HTR-8/SVneo (cell line): ENCODE data around the gene CCDC141.
"Not testable (repeated sequence)": the region's sequence is repeated elsewhere in the genome, so short reads cannot be mapped to it uniquely, and the experiment has no call there.

Experiments
- DNase-seq: peaks from one replicate; pipeline ENCODE4 v3.0.0; 2011; ENCODE audit warnings: low spot score, mixed read lengths; ENCODE audit not compliant: insufficient read length
- FAIRE-seq: peaks from 2 replicates; lab custom pipeline; 2011; peaks lifted over from hg19 to GRCh38; lab: Jason Lieb, UNC

The CCDC141 gene, protein sequence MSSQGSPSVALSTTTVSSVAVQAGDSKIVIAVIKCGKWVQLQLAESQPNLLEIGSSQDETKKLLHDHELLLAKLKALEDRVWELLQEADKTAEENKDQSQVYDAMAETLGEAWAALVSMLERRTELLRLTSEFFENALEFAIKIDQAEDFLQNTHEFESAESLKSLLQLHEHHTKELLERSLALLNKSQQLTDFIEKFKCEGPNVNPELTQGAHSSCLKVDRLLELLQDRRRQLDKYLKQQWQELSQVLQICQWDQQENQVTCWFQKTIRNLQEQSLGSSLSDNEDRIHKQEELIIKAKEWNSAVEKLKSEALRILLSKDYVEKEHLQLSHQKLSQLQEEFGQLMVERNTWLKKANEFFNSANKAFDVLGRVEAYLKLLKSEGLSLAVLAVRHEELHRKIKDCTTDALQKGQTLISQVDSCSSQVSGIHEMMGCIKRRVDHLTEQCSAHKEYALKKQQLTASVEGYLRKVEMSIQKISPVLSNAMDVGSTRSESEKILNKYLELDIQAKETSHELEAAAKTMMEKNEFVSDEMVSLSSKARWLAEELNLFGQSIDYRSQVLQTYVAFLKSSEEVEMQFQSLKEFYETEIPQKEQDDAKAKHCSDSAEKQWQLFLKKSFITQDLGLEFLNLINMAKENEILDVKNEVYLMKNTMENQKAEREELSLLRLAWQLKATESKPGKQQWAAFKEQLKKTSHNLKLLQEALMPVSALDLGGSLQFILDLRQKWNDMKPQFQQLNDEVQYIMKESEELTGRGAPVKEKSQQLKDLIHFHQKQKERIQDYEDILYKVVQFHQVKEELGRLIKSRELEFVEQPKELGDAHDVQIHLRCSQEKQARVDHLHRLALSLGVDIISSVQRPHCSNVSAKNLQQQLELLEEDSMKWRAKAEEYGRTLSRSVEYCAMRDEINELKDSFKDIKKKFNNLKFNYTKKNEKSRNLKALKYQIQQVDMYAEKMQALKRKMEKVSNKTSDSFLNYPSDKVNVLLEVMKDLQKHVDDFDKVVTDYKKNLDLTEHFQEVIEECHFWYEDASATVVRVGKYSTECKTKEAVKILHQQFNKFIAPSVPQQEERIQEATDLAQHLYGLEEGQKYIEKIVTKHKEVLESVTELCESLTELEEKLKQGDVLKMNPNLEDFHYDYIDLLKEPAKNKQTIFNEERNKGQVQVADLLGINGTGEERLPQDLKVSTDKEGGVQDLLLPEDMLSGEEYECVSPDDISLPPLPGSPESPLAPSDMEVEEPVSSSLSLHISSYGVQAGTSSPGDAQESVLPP (N-terminal part only)

DNA sequence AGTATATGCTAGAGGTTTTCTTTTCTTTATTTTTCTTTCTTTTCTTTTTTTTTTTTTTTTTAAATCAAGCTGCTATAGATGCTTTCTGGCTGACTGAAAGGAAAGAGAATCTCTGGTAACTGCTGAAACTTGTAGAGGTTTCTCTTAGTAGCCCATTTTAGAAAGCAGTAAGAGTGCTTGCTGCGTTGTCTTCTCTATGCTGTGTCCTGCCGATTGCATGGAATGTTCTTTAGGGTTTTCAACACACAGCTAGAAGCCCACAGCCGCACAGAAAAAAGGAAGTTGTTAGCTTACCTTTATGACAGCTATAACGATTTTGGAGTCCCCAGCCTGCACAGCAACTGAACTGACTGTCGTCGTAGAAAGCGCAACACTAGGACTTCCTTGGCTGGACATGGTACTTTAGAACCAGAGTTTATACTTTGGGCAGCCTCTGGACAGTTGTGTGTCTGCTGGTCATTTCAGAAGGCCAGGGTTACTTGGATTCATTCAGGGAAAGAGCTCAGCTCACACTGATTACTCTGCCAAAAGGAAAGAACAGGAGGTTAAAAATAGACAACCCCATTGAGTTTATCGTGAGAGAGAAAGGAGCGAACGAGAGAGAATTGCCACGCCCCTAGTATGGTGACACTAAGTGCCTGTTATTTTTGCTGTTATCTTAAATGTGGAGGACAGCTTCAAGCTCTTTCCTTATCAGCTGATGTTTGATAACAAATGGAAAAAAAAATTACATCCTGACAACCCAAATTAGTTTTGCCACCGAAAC is at the start of gene CCDC141:
Gene CCDC141 (minus strand): TSS at position 592 of the 766 bp plus-strand sequence. CDS start 196 bp downstream, at position 396.
- FAIRE-seq (no peak), DNase-seq (no peak)

DNA sequence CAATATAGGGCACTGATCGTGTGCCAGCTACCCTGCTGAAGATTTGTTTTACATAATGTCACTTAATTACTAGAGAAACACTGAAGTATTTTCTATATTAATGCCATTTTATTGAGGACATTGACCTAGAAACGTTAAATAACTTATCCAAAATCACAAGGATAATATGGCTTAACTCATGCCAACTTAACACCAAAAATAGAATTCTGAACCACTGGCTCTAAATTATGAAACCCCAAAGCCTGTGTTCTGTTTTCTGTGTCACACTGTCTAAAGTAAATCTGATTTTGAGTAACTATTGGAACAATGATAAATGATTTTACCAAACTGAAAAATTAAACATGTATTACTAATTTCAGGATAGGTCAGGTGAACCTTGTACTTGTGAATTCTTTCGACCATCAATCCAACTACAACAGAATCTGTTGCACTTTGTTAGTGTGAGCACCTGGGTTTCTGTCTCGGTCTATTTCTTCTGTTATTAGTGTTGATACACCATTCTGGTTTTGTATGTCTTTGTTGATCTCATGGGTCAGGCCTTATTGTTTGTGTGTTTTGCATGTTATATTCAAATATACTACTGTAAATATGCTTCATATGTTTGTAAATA is 48.2 kb upstream of the CCDC141 start:
- FAIRE-seq (no peak), DNase-seq (no peak)

DNA sequence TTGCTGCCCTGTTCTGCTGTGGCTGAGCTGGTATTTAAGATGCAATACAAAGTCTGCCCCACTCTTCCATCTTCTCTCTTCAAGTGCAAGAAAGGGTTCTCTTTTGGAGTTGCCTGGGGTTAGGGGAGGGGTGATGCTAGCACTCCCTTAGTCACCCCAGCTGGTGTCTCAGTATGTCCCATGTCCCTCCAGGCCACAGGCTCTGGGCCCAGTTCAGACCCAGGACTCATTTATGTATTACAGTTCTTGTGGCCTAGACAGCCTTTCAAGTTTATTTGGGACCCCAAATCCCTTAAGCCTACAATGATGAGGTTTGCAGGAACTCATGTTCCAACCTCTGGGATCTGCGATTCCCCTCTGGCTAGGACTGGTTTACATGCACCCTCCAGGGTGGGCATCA is 47.2 kb upstream of the CCDC141 start:
- FAIRE-seq (no peak), DNase-seq (no peak)

DNA sequence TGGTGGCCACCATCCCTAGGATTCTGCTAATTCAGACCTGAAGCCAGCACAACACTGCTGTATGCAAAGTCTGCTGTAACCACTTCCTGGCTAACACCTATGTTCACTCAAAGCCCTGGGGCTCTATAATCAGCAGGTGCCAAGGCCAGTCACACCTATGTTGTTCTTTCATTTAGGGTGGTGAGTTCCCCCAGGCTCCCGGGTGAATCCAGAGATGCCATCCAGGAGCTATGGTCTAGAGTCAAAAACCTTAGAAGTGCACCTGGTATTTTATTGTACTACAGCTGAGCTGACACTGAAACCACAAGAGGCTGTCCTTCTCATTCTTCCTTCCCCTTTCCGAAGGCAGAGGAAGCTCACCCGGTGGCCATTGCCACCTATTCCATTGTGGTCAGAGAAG is 46.2 kb upstream of the CCDC141 start:
- no peak for FAIRE-seq

DNA sequence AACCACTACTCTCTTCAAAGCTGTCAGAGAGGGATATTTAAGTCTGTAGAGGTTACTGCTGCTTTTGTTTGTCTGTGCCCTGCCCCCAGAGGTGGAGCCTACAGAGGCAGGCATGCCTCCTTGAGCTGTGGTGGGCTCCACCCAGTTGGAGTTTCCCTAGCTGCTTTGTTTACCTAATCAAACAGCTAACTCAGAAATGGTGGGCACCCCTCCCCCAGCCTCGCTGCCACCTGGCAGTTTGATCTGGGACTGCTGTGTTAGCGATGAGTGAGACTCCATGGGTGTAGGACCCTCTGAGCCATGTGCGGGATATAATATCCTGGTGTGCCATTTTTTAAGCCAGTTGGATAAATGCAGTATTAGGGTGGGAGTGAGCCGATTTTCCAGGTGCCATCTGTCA is 43.0 kb upstream of the CCDC141 start:
- not testable (repeated sequence) for FAIRE-seq, DNase-seq

More for the DNA sequence above, 46.2 kb upstream of the CCDC141 start:
- no peak for DNase-seq

DNA sequence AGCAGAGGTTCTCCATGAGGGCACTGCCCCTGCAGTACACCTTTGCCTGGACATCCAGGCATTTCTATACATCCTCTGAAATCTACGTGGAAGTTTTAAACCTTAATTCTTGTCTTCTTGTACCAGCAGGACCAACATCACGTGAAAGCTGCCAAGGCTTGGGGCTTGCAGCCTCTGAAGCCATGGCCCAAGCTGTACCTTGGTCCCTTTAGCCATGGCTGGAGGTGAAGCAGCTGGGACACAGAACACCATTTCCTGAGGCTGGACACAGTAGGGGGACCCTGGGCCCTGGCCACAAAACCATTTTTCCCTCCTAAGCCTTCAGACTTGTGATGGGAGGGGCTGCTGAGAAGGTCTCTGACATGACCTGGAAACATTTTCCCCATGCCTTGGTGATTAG is 32.8 kb upstream of the CCDC141 start:
- FAIRE-seq (no peak), DNase-seq (no peak)

DNA sequence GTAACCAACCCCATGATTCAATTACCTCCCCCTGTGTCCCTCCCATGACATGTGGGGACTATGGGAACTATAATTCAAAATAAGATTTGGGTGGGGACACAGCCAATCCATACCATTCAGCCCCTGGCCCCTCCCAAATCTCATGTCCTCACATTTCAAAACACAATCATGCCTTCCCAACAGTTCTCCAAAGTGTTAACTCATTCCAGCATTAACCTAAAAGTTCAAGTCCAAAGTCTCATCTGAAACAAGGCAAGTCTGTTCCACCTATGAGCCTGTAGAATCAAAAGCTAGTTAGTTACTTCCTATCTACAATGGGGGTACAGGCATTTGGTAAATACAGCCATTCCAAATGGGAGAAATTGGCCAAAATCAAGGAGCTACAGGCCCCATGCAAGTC is 32.0 kb upstream of the CCDC141 start:
- no peak for DNase-seq
- FAIRE-seq = no peak

DNA sequence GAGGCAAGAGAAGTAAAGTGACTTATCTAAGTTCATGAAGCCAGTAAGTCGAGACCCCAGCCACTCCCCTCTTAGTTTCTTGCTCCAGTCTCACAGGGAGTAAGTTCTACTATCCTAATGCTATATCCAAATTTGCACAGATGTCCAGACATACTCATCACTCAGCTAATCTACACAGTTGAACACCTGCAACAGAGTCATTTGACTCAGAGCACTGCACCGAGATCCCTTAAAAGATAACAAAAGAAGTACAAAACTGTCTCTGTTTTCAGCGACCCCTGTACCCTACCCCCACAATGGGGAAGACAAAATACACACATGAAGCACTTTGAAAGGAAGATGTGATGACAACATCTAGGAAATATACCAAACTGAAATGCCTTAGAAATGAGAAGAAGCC is 22.6 kb upstream of the CCDC141 start:
- DNase-seq (no peak), FAIRE-seq (no peak)

DNA sequence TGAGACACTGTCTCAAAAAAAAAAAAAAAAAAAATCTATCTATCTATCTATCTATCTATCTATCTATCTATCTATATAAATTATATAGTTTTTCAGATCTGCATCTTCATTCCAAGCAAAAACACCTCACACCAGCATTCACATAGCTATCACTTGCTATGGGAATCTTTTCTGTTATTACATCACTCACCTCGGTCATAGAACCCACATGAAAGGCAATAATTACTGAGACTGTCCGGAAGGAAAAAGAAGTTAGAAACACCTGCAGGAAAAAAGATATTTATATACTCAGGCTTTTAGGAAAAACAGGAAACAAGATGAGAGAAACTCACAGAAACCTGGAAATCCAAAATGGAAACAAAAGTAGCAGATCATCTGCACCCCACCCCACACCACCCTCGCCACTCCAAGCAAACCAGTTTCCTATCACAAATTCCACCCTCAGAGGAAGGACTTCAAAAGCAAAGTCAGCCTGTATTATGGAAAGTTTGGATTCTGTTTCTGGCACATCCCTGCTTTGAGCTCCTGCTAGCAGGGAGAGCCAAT is 21.9 kb upstream of the CCDC141 start:
- no peak for FAIRE-seq

DNA sequence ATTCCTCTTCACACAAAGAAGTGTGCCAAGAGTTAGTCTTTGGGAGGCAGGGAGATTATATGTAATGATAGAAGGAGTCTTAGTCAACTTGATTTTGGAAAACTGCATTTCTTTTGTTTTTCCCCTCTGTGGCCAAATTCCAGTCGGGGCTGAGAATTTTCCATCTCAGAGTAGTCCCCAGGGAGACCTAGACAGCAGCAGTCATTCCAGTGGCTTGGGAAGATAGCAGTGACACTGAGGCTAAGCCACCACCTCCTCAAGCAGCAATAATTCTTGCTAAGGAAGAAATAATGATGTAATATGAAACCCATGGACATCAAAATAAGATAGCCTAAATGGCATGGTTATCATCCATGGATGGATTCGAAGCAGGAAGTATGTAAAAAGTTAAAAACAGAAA is 21.0 kb upstream of the CCDC141 start:
- no peak for FAIRE-seq
- DNase-seq = no peak

More for the DNA sequence above, 21.9 kb upstream of the CCDC141 start:
- DNase-seq = no peak

DNA sequence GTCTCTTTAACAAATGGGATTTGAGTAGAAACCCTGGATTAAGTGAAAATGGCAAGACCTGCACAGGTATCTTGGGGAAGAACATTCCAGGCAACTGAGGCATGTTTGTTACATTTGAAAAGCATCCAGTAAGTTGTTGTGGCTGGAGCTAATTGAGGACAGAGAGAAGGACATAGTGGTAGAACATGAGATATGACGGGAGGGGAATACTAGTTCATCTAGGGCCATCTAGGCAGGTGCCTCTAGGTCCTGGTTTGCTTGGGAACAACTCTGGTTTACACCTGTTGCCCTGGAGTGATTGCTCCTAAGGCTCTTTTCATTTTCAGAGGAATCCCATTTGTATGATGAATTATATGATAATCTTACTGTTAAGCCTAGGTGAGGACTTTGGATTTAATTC is 19.7 kb upstream of the CCDC141 start:
- FAIRE-seq = no peak
- no peak for DNase-seq

DNA sequence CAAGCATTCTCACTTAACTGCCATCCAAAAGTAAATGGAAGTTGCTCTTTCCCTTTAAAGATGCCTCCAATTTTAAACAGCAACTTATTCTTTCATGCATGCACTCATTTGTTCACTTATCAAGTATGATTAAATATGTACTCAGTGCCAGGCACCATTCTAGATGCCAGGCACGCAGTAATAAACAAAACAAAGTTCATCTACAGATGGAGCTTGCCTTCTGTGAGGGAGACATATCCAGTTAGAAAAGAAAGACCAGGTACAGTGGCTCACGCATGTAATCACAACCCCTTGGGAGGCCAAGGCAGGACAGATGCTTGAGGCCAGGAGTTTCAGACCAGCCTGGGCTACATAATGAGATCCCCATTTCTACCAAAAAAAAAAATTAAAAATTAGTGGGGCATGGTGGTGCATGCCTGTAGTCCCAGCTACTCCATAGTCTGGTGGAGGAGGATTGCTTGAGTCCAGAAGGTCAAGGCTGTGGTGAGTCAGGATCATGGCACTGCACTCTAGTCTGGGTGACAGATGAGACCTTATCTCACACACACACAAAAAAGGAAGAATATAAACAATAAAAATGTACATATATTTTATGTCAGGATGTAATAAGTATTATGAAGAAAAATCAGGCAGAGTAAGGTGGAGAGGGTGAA is 19.2 kb upstream of the CCDC141 start:
- DNase-seq = no peak
- FAIRE-seq = no peak

DNA sequence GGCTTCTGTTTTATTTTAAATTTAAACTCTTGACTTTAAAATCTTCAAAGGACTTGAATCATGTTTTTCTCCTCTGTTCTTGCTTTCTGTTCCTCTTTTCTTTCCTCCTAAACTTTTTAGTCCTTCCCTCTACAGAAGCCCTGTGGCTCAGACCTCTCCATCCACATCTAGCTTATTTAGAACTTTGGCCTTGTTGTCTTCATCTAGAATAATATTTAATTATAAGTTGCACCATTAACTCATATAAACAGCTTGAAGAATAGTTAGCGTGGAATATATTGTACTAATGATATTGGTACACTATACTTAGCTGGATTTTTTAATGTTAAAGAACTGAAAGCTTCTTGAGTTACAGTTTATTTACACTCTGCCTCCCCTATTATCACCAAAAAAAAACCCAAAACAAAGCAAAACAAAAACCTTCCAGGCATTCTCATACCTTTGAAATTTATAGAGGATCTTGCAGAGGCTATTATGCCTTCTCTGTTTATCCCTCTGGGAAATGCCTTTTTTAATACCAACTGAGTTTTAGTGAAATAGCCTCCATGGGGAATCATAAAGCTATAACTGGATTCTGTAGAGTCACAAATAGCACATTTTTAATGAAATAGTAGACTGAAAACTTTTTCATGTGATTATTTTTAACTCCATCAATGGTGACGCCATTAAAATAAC is 9.2 kb upstream of the CCDC141 start:
- FAIRE-seq = no peak
- DNase-seq = no peak

DNA sequence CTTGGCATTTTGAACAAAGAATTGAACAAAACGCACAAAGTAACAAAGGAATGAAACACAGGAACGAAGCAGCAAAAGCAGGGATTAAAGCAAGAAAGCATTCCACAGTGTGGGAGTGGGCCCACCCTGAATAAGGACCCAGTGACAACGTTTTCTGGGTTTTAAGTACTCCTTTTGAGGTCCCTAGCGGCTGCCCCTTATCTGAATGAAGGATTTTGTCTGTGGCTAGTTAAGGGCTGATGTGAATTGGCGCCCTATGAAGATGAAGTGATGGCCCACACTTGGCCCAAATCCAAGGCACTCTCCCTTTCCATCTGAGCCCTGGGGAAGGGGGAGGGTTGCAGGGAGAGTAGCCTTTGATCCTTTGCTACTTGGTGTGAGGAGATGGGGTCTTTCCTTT is 7.8 kb upstream of the CCDC141 start:
- DNase-seq = no peak
- no peak for FAIRE-seq

DNA sequence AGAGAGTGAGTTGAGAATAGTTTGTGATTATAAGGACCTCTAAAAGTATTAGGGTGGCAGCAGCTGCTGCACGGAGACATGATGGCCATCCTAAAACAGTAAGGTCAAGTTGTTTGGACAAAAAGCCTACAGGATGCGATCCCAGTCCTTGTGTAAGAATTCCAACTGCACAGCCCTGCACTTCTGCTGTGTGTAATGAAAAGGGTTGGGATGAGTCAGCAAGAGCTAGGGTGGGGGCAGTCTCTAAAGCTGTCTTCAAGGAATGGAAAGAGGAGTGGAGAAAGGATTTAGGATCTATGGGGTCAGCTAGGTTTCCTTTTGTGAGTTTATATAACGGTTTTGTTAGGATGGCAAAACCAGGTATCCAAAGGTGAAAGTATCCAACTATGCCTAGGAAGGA is 3.6 kb upstream of the CCDC141 start:
- not testable (repeated sequence) for DNase-seq, FAIRE-seq

DNA sequence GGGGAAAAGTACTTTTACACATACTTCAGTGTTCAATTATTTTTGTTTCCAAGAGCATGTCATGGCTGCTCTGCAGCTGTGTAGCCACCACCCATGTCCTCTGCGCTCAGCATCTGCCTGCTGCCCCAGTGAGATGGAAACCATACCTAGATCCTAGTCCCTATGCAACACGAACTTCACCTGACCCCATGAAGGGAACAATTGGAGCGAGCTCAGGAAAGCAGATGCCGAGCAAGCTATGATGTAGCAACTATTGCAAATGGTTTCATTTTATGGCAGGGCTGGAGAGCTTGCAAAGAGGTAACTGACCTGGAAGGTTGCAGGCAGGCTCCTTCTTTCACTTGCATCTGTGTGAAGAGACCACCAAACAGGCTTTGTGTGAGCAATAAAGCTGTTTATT is 1.3 kb upstream of the CCDC141 start:
- no peak for FAIRE-seq

DNA sequence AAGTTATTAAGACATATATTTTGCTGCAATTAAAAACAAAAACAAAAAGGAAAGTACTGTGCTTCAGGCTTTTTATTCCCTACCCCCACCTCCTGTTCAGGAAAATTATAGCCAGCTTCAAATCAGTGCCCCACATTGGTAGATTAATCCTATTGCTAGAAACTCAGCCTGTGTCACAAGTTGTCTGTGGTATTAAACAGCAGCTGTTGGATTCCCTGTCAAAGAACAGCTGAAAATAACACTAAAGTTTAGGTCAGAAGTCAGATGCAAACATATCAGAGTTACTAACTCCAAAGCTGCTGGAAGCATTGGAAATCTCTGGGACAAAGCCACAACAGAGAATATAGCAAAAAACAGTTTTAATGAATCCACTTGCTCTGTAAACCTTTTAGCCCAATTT is 818 bp upstream of the CCDC141 start:
- FAIRE-seq = no peak
- DNase-seq = no peak

More for the DNA sequence above, 1.3 kb upstream of the CCDC141 start:
- DNase-seq = no peak

DNA sequence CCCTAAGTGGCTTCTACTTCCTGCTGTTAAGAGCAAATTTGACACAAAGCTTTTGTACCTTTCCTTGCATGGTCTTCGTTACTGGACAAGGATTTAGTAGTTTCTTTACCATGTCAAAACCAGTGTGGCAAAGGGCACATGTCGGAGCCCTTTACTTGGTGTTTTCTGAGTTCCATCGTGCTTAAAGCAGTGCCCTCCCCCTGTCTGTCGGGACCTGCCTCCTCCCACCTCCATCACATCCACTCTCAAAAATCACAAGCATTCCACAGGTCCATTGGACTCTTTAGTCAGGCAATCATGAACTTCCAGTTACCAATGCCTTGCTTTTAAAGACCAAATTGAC is 763 bp downstream of the CCDC141 start:
- FAIRE-seq = no peak
- no peak for DNase-seq
